Stimulated activated CD4-positive, alpha-beta T cell treated with anti-CD3 and anti-CD28 coated beads, Interleukin-1b, Interleukin-23, amount 100 ng/mL, for 48 hours (primary cell): Measurements from ENCODE around the gene RPS15.

ENCODE experiments used
- DNase-seq: peaks from one replicate; pipeline ENCODE4 v3.0.0-alpha.2; 2020

The RPS15 gene

DNA sequence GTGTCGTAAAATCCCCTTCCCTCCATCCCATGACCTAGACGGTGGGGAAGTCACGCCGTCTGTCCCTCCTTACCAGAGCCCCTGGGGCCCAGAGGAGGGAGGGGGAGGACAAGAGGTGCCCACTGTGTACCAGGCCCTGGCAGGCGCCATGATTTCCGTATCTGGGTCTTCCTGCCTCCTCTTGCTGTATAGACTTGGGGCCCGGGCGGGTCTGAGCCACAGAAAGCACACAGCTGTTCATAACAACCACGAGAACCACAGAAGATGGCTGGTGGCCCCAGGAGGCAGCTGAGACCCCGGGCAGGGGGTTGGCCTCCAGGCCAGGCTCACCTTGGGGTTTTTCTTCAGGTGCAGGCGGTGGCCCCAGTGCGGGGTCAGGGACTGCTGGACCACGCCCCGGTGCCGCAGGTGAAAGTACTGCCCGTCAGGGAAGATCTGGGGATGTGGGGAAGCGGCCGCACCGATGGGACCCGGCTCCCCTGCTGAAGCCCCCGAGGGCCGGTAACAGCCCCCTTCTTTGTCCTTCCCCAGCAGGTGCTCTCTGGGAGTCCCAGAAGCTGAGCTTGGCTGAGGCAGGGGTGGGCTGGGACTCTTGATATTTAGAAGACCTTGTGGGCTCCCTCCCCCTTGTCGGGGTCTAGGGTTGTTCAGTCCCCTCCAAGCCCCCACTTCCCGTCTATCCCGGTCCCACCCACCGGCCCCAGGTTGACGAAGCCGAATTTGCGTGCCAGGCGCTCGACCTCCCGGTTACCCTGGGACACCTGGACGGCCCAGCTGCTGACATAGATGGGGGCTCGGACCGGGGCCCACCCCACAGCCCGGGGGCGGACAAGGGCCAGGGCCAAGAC is 51.5 kb downstream of the RPS15 start:
- no peak for DNase-seq
